ENCODE measurements around the gene SPIB.
A peak's percentile ranks its signal among the peaks of the same experiment; 100 is the strongest.

The SPIB gene

GRCh38 chr19:50419022-50419579 lies 363 bp downstream of the SPIB start:
- no peak for DNase-seq (ENCODE audit: low read depth)

GRCh38 chr19:50419580-50420035 lies 870 bp downstream of the SPIB start:
- DNase-seq (ENCODE audit: low read depth) = no peak

GRCh38 chr19:50420127-50420526 lies 1.4 kb downstream of the SPIB start:
- no peak for DNase-seq (ENCODE audit: low read depth)

- no peak for DNase-seq (ENCODE audit: low read depth)
These were observed 2.1 kb downstream of the SPIB start for GRCh38 chr19:50420808-50421207.

- no peak for DNase-seq (ENCODE audit: low read depth)
These were observed 3.9 kb downstream of the SPIB start for GRCh38 chr19:50422397-50423278.

GRCh38 chr19:50423279-50424113 lies 4.8 kb downstream of the SPIB start:
- DNase-seq (ENCODE audit: low read depth) = no peak

- DNase-seq (ENCODE audit: low read depth) = no peak
These were observed 6.8 kb downstream of the SPIB start for GRCh38 chr19:50425581-50425980.

GRCh38 chr19:50427318-50427925 lies 8.7 kb downstream of the SPIB start:
- DNase-seq (ENCODE audit: low read depth) = no peak

GRCh38 chr19:50427997-50428425 lies 9.3 kb downstream of the SPIB start:
- peak; percentile 25 for DNase-seq (ENCODE audit: low read depth)

GRCh38 chr19:50428772-50429463 lies 10.2 kb downstream of the SPIB start:
- no peak for DNase-seq (ENCODE audit: low read depth)

- DNase-seq (ENCODE audit: low read depth) = no peak
These were observed 12.2 kb downstream of the SPIB start for GRCh38 chr19:50430888-50431342.

- peak; percentile 78 for DNase-seq (ENCODE audit: low read depth)
These were observed 12.8 kb downstream of the SPIB start for GRCh38 chr19:50431343-50432220.

- no peak for DNase-seq (ENCODE audit: low read depth)
These were observed 13.7 kb downstream of the SPIB start, which contains the start of gene MYBPC2 for GRCh38 chr19:50432221-50433028. Gene MYBPC2 (plus strand): TSS chr19:50432892. CDS start chr19:50432954, 62 bp downstream.

- DNase-seq (ENCODE audit: low read depth) = no peak
These were observed 14.8 kb downstream of the SPIB start for GRCh38 chr19:50433201-50434180.

- DNase-seq (ENCODE audit: low read depth) = no peak
These were observed 15.8 kb downstream of the SPIB start for GRCh38 chr19:50434525-50434924.

- no peak for DNase-seq (ENCODE audit: low read depth)
These were observed 16.5 kb downstream of the SPIB start for GRCh38 chr19:50435221-50435620.

- DNase-seq (ENCODE audit: low read depth) = no peak
These were observed 16.9 kb downstream of the SPIB start for GRCh38 chr19:50435627-50436026.

GRCh38 chr19:50437862-50438449 lies 19.2 kb downstream of the SPIB start:
- DNase-seq (ENCODE audit: low read depth) = no peak
